Vagina (tissue), 2 donors: ENCODE results near the gene LITAF.

Experiments used
- POLR2A ChIP-seq, 2 donors: fragments of 450-650 bp; IDR thresholded peaks; one replicate each; pipeline ENCODE4 v1.6.1; 2017; ENCODE audit warnings: antibody characterized with exemption in 2 of 2, mild to moderate bottlenecking in 2 of 2, moderate library complexity in 2 of 2
- POLR2AphosphoS5 ChIP-seq, 2 donors: sonication (generic); formaldehyde crosslinking; IDR thresholded peaks; one replicate each; pipeline ENCODE4 v1.9.0; 2017; ENCODE audit warnings: antibody characterized with exemption in 2 of 2, mild to moderate bottlenecking in 2 of 2, low read depth in 1 of 2; ENCODE audit not compliant: insufficient read depth in 1 of 2
- TF ChIP-seq, protein P1 (sequence below), 3 experiments: fragments of 450-650 bp in 2 of 3; fragments of 200-600 bp in 1 of 3; sonication (generic) in 1 of 3; IDR thresholded peaks; one replicate each; pipeline ENCODE4 v1.5.1; 2017 to 2019; ENCODE audit warnings: antibody characterized with exemption in 3 of 3, mild to moderate bottlenecking in 2 of 3, moderate library complexity in 2 of 3

- TF ChIP-seq POLR2A (IDR thresholded peaks at IDR 0.05) (no peak), POLR2AphosphoS5 (IDR thresholded peaks at IDR 0.05; ENCODE audit: insufficient read depth in 1 of 2, low read depth in 1 of 2) (no peak)
- TF ChIP-seq, protein P1, sequence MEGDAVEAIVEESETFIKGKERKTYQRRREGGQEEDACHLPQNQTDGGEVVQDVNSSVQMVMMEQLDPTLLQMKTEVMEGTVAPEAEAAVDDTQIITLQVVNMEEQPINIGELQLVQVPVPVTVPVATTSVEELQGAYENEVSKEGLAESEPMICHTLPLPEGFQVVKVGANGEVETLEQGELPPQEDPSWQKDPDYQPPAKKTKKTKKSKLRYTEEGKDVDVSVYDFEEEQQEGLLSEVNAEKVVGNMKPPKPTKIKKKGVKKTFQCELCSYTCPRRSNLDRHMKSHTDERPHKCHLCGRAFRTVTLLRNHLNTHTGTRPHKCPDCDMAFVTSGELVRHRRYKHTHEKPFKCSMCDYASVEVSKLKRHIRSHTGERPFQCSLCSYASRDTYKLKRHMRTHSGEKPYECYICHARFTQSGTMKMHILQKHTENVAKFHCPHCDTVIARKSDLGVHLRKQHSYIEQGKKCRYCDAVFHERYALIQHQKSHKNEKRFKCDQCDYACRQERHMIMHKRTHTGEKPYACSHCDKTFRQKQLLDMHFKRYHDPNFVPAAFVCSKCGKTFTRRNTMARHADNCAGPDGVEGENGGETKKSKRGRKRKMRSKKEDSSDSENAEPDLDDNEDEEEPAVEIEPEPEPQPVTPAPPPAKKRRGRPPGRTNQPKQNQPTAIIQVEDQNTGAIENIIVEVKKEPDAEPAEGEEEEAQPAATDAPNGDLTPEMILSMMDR (IDR thresholded peaks at IDR 0.05): no peak
These were observed 25.3 kb downstream of the LITAF start for GRCh38 chr16:11561454-11561805.
